Renal cortical epithelial cell (primary cell): ENCODE data around the gene LHX4. TPM values are rescaled to one million over a fixed set of nuclear protein-coding genes. Genes with fewer than 3 reads are reported as not detected.

Experiments used
- DNase-seq: peaks from one replicate; pipeline ENCODE4 v3.0.0-alpha.2; 2011; ENCODE audit warnings: low read depth
- total RNA-seq: library from RNA; depleted of rRNA; stranded (reverse); fragments of >200 nt; gene quantifications from 2 replicates; pipeline ENCODE4 v1.2.3, GENCODE V29; 2014

Gene LHX4
- total RNA-seq, 1 donor from 2014 or later: 0.05 TPM

DNA sequence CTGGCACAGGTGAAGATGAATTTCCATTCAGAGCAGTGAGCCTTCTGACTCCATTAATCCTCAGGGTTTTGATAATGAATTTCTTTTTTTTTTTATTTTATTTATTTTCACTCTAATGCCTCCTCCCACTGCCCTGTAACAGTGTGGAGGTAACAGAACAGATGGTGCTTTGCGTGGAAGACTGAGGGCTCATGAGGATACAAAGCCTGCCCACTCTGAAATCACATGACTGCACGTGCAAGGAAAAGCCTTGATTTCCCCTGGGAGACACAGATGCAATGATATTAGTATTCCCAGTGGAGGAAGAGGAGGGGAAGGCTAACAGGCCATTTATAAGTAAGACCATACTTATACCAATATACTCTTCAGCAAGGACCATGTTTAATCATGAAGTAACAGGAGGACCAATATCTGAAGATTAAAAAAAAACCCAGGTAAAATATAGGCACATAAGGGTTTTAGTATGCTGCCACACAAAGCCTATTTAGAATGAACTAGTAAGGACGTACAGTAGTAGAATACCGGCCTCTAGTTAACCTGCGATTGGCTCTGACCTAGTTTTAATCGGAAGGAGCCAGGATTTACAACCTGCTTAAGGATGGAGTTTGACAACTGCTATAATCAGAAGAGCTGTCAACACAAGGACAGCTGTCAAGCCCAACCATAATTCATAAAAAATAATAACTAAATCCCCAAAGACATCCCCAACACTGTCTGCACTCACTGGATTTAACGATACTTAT, 69.6 kb downstream of the LHX4 start:
- DNase-seq: no peak

DNA sequence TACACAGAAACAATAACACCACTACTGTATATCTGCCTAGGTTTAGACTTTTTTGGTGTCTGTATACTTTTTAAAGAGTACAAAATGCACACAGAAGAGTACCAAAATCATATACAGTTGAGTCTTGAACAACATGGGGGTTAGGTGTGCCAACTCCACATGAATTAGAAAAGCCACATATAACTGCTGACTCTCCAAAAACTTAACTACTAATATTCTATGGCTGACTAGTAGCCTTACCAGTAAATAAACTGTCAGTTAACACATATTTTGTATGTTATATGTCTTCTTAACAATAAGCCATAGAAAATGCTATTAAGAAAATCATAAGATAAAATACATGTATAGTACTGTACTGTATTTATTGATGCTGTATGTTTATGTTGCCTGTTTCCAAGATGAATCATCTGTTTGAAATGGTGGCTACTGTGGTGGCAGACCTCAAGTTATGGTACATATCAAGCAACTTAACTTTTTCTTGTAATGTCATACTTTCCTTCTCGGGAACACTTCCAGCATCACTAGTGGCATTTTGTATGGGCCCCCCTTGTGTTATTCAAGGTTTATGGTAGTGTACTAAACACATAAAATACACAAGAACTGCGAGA, 71.2 kb downstream of the LHX4 start:
- no peak for DNase-seq

DNA sequence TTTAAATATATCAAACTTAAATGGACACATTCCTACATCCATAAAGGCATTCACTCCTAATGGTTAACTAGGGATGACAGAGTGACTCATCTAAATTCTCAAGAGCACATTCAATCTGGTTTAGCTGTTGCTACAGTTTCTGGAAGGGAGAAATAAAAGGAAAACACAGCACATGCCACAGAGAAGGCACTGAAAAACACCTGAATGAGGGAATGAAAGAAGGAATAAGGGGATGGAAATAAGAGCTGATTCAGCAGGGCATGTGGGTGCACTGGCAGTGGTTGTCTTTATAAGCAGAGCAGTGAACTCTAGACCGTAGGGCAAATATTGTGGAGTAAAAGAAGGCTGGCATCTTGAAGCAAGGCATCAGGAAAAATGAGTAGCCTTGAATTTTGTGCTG, 79.3 kb downstream of the LHX4 start:
- peak; percentile 97 for DNase-seq

DNA sequence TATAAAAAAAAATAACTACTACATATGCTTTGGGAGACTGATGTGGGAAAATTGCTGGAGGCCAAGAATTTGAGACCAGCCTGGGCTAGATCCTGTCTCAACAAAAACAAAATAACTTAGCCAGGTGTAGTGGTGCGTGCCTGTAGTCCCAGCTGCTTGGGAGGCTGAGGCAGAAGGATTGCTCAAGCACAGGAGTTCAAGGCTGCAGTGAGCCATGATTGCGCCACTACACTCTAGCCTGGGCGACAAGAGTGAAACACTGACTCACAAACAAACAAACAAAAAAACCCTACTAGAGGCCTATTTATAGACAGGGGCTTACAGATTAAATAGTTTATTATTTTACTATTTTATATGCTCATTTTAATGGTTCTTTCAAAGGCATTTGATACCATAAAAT, 80.0 kb downstream of the LHX4 start:
- DNase-seq: peak; percentile 84

DNA sequence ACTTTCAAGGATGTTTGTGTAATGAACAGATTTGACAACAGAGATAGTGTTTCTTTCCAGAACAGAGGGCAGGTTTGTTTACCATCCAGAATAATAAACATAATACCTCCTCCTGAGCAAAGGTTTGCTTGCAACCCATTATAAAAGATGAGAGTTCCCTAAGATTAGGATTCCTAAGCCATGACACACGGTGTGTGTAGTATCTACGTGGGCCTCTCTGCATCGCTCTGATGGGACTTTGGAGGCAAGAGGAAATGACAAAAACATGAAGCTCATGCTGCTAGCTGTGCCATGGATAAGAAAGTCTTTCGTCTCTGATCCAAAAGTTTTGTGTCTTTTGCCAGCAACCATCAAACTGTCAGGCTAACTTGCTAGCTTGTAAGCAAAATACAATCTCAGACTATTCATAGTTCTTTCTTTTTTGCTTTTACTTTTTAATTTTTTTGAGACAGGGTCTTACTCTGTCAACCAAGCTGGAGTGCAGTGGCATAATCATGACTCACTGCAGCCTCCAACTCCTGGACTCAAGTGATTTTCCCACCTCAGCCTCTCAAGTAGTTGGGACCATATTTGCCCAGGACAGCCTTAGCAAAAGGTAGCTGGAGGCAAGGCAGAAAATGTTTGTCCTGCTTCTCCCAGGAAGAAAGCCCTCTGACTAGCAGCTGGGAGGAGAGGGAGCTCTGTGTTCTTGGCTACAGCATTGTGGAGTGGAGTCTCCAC, 81.1 kb downstream of the LHX4 start:
- peak; percentile 29 for DNase-seq

DNA sequence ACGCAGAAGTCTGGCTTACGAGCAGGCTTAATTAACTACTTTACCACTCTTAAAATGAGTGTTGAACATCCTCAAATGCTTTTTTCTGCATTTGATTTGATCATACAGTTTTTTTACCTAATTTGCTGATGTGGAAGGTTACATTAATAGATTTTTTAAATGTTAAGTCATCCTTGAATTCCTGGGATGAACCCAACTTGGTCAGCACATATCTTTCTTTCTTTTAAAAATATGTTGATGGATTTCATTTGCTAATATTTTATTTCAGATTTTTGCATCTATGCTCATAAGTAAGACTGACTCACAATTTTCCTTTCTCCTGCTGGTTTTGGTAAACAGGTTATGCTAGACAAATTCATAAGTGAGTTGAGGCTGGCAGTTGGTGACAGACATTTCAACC, 82.9 kb downstream of the LHX4 start:
- DNase-seq: no peak

DNA sequence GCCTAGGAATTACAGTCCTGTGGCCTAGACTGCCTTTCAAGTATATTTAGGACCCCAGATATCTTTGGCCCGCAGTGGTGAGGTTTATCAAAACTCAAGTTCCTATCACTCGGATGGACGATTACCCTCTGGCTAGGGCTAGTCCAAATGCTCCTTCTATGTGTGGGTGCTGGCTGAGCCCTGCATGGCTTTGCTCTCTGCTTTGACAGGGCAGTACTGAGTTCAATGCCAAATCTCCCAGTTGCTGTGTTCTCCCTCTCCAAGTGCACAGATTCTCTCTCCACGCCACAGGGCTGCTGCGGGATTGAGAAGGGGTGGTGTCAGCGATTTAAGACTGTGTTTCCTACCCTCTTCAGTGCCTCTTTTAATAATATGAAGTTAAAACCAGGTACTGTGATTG, 97.0 kb downstream of the LHX4 start:
- DNase-seq: no peak

Other genes with a start within 250 kb of the LHX4 start
- 132 and 199 TPM in 2 replicates for gene QSOX1, start 75.4 kb upstream of the LHX4 start, total RNA-seq